GM18499 (cell line): ENCODE results near the gene KRT25.

Source experiments
- ATAC-seq: cut with Tn5 transposase; IDR thresholded peaks from one replicate; pipeline ENCODE4 v1.9.1; 2021; ENCODE audit warnings: moderate number of reproducible peaks; ENCODE audit not compliant: insufficient read depth, unreplicated experiment

The KRT25 gene, protein sequence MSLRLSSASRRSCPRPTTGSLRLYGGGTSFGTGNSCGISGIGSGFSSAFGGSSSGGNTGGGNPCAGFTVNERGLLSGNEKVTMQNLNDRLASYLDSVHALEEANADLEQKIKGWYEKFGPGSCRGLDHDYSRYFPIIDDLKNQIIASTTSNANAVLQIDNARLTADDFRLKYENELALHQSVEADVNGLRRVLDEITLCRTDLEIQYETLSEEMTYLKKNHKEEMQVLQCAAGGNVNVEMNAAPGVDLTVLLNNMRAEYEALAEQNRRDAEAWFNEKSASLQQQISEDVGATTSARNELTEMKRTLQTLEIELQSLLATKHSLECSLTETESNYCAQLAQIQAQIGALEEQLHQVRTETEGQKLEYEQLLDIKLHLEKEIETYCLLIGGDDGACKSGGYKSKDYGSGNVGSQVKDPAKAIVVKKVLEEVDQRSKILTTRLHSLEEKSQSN

DNA sequence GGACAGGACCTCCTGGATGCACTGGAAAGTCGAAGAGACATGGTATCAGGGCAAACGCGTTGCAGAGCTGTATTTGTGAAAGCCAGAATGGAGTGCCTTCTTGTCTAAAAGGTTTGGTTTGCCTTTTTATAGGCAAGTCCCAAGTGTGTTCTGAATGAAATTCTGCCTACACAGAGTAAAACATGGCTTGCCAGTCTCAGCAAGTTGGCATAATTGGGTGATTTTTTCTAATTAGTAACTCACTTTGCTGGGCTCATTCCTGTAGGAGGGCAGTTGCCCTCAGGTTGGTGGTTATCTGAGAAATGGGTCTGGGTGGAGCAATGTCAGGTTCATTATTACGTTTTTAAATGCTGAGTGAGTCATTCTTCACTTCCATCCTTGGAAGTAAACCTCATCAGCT lies at the start of gene KRT25:
KRT25 (minus strand) TSS at position 101 of the 400 bp plus-strand sequence; CDS start at position 41, 60 bp downstream.
- no peak for ATAC-seq

DNA sequence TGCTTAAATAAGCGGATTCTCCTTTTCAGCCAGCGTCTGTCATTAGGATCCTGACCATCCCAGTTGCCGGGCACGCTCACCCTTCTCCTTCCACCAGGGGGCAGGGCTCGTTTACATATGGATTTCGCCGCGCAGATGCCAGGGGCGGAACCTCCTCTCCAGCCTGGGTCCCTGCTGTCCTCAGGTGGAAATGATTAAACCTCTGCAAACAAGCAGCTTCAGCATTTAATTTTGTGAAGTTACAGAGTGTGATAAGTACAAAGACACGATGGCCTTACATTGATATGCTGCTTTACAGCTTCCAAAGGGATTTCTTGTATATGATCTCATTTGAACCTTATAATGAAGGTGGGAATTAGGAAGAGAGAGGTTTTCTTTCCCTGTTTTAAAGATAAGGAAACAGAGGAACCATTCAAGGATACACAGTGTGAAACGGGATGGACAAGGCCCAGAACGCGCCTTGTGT lies 48.5 kb upstream of the KRT25 start:
- ATAC-seq: no peak

DNA sequence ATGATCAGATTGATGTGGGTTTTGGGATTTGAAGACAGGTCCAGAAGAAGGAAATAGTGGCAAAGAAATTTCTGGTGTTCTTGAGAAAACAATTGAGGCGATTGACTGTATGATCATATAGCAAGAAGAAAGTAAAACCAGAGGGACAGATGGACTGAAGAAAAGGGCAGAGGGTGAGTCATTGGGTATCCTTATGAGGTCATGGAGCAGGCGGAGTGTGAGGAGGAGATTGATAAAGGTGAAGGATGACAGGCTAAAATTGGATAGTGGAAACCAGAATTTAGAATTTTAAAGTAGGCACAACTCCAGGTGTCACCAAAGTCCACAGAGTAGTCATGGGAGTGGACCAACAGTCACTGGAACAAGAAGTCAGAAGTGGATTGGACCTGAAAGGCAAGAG lies 46.0 kb upstream of the KRT25 start:
- ATAC-seq: no peak

GRCh38 chr17:40800381-40800780 lies 45.2 kb upstream of the KRT25 start:
- no peak for ATAC-seq

DNA sequence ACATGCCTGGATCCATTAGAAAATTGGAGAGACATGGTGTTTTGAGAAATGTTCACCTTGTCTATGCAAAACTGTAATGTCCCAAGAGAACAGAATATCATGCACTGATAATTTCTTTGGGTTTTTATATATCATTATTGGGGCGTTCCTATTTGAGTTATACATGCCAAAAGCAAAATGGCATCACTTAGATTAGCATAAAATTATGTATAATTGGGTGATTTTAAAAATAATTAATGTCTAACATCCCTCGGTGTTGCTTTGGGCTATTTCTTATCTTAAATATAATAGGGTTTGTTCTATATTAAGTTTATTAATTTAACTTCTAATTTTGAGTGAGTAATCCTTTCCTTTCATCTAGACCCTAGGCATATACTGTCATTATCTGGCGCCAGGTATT lies 44.7 kb upstream of the KRT25 start, which contains the start of gene KRT28:
KRT28 (minus strand) TSS at position 101 of the 400 bp plus-strand sequence; CDS start at position 35, 66 bp downstream.
- no peak for ATAC-seq

- ATAC-seq: no peak
Observed at GRCh38 chr17:40796846-40797245, 41.7 kb upstream of the KRT25 start.

DNA sequence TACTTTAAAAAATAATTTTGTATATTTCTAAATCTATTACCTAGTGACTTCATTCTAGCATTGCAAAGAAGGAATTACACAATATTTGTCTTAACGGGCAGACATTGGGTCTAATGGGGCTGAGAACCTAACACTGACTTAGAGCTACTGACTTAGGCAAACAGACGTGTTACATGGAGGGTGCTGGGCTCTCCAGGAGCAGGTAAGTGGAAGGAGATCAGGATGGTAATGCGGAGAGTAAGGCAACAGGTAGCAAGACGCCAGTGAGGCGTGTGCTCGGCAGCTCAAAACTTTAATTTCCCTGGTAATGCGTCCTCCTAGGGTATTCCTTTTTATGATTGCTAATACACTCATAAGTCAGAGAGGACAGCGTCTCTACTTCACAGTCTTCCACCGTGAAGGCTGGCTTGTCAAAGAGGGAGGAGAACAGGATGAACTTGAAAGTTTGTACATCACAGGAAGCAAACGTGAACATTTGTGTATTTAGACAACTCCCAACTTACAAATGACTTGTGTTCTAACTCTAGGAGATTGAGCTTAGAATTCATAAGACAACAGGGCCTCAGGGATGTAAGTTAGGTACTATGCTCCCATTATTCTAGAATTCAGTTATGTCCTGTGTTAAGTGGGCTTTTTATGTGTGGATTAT lies 40.0 kb upstream of the KRT25 start:
- ATAC-seq: no peak

- ATAC-seq: no peak
Observed at GRCh38 chr17:40794466-40794865, 39.3 kb upstream of the KRT25 start.

DNA sequence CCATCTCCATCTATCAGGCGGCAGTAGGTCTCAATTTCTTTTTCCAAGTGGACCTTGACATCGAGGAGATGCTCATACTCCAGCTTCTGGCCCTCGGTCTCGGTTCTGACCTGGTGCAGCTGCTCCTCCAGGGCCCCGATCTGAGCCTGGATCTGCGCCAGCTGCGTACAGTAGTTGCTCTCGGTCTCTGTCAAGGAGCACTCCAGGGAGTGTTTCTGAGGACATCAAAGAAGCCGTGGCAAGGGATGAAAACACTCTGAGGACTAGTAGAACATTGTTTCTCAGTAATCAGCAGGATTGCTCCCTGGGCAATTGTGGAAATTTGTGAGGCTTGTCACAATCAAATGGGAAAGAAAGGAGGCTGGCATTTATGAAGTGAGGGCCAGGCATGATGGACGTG lies 38.7 kb upstream of the KRT25 start:
- no peak for ATAC-seq

DNA sequence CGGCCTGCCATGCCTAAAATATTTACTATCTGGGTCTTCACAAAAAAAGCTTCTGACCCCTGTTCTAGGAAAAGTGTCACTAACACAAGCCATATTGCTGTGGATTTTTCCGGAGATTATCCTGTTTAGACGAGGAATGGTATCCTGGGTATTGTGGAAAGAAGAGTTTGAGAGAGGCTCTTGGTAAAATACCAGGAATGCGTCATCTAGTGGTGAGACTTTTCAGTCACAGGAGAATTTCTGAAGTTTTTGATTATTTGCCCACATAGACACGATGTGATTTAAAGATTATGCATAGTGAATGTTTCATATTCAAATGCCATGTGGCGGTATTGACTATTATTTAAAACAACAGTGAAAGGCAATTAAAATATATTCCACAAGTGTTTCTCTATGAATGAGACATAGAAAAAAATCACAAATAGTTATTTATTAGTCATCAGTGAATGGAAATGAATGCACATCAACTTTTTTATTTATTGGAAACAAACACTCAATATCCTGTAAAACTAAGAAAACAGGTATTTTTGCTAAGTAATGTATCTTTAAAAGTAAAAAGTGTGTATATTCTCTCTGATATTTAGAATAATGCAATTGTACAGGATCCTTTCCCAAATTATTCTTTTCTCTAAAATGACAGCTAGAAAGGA lies 36.8 kb upstream of the KRT25 start:
- no peak for ATAC-seq

- ATAC-seq: no peak
Observed at GRCh38 chr17:40791111-40791510, 36.0 kb upstream of the KRT25 start.

DNA sequence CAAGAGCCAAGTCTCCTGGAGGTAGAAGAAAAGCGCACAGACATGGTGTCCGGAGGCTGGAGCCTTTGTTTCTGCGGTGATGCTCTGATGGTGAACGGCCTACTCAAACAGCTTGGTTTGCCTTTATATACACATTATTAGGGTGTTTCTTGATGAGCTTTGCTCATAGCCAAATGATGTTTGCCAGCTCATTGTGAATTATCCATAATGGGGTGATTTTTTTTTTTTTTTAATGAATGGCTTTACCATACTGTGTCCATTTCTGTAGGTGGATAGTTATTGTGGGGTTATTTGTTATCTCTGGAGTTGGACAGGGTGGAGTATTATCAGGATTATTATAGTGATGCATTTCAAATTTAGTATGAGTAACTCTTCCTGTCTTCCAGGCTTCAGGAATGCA lies 27.3 kb upstream of the KRT25 start, which contains the start of gene KRT27:
KRT27 (minus strand) TSS at position 101 of the 400 bp plus-strand sequence; CDS start at position 44, 57 bp downstream.
- no peak for ATAC-seq

- ATAC-seq: no peak
Observed at GRCh38 chr17:40779181-40779909, 24.2 kb upstream of the KRT25 start.

GRCh38 chr17:40778461-40778860 lies 23.3 kb upstream of the KRT25 start:
- no peak for ATAC-seq

- ATAC-seq: no peak
Observed at GRCh38 chr17:40777971-40778370, 22.8 kb upstream of the KRT25 start.

DNA sequence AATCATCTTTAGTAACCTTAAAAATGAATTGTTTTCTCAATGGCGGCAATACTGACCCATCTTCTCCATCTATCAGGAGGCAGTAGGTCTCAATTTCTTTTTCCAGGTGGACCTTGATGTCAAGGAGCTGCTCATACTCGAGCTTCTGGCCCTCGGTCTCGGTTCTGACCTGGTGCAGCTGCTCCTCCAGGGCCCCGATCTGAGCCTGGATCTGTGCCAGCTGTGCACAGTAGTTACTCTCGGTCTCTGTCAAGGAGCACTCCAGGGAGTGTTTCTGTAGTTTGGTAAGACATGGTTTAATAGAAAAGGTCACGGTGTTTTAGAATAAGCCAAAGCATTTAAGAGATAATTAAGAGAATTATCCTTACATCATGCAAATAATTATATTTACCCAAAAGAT lies 22.3 kb upstream of the KRT25 start:
- ATAC-seq: no peak

DNA sequence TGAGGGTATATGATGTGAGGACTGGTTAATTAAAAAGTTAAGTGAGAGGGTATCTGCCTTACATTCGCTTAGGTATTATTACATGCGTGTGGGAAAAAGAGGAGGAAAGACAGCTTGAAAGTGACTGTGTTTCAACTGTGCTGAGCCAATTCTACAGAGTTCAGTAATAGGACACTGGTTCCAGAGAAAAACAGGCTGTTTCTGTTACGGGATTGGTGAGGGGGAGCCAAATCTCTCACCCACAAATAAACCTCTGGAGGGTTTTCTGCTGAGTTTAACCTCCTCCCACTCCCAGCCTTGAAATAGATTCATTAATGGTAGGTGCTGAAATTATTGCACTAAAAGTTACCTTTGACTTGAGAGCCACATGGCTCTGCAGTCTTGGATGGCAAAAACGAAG lies 20.8 kb upstream of the KRT25 start:
- ATAC-seq: no peak

- no peak for ATAC-seq
Observed at GRCh38 chr17:40772101-40772500, 17.0 kb upstream of the KRT25 start, which contains the start of gene KRT26. Gene KRT26 (minus strand): TSS chr17:40772201. CDS start chr17:40772113, 88 bp downstream.

- no peak for ATAC-seq
Observed at GRCh38 chr17:40765657-40766056, 10.5 kb upstream of the KRT25 start.

DNA sequence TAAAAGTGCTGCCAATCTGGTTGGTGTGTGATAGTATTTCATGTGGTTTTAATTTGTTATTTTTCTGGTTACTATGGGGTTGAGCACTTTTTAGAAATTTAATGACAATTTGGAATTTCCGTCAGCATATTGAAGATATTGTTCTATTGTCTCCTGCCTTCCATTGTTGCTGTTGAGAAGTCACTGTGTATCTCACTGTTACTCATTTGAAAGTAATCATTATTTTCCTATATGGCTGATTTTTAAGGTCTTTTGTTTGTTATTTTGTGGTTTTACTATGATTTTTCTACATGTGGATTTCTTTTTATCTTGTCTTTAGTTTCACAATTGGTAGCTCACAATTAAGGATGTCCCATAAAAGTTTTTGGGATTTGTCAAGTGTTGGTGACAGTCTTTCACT lies 8.6 kb upstream of the KRT25 start:
- no peak for ATAC-seq
